Measurements from ENCODE around the gene ERV3-1.

- TF ChIP-seq MAFK (IDR thresholded peaks at IDR 0.05; ENCODE audit: low read length), result no peak
- no peak for TF ChIP-seq POLR2A (conservative IDR thresholded peaks at IDR 0.05)
- no peak for TF ChIP-seq ELF4 (CRISPR knock-in tag; IDR thresholded peaks at IDR 0.05)
- TF ChIP-seq TCF7L2 (IDR thresholded peaks at IDR 0.05; ENCODE audit: low read depth, low read length), result no peak
- TF ChIP-seq, protein P1, sequence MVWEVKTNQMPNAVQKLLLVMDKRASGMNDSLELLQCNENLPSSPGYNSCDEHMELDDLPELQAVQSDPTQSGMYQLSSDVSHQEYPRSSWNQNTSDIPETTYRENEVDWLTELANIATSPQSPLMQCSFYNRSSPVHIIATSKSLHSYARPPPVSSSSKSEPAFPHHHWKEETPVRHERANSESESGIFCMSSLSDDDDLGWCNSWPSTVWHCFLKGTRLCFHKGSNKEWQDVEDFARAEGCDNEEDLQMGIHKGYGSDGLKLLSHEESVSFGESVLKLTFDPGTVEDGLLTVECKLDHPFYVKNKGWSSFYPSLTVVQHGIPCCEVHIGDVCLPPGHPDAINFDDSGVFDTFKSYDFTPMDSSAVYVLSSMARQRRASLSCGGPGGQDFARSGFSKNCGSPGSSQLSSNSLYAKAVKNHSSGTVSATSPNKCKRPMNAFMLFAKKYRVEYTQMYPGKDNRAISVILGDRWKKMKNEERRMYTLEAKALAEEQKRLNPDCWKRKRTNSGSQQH (CRISPR knock-in tag; IDR thresholded peaks at IDR 0.05), result no peak
- no peak for TF ChIP-seq MAX (CRISPR knock-in tag; IDR thresholded peaks at IDR 0.05)
Observed at GRCh38 chr7:65001291-65001814, 5.1 kb downstream of the ERV3-1 start.

All from K562 (cell line).